Mucosa of descending colon (tissue), 3 donors: ENCODE data around the gene ZBTB44. TPM values are rescaled to one million over a fixed set of nuclear protein-coding genes. Genes with fewer than 3 reads are reported as not detected.

Experiments
- ATAC-seq: fragments of 200-7000 bp; cut with Tn5 transposase; one replicate; pipeline ENCODE4 v1.9.1; 2020; ENCODE audit warnings: mild to moderate bottlenecking, moderate library complexity
- DNase-seq, 3 donors: peaks; one replicate each; pipeline ENCODE4 v3.0.0-alpha.2; 2020
- H3K36me3 ChIP-seq: fragments of 200-600 bp; one replicate; pipeline ENCODE4 v1.8.0; 2021; ENCODE audit warnings: low read depth, mild to moderate bottlenecking
- H3K4me1 ChIP-seq: fragments of 200-600 bp; one replicate; pipeline ENCODE4 v1.8.0; 2021; ENCODE audit warnings: low read depth, mild to moderate bottlenecking
- H3K4me3 ChIP-seq: fragments of 200-600 bp; one replicate; pipeline ENCODE4 v1.8.0; 2021; ENCODE audit warnings: mild to moderate bottlenecking
- H3K9me3 ChIP-seq: fragments of 200-600 bp; one replicate; pipeline ENCODE4 v1.8.0; 2021; ENCODE audit warnings: mild to moderate bottlenecking
- intact Hi-C, 2 donors: fragments of 100-400 bp; cut with DNase I in 1 of 2; cut with micrococcal nuclease in 1 of 2; formaldehyde crosslinking; loops; one replicate each; pipeline versions ENCODE4 v1.11.0 to v1.11.1; 2022; cut with DNase I, micrococcal nuclease
- total RNA-seq, 3 donors: library from RNA; stranded (reverse); fragmentation: NEBNext Ultra II Directional in 2 of 3; extraction: Animal tissue kit (Norgen Biotek cat#: 25700) in 2 of 3; gene quantifications; one replicate each; pipeline versions ENCODE4 v1.2.1 to v1.2.4, GENCODE V29; 2021 to 2023
- TF ChIP-seq, protein P1 (sequence below): fragments of 200-600 bp; IDR thresholded peaks from one replicate; pipeline ENCODE4 v1.8.0; 2022; ENCODE audit warnings: antibody characterized with exemption, mild to moderate bottlenecking
- donor health status: DM: no; HTN: no; CAD: no; lungs with moderate emphysema.
- donor health status: DM: no; HTN: no; CAD: no.
- donor health status: DM: no; HTN: yes; CAD: no.

The ZBTB44 gene
- total RNA-seq, 3 donors from 2014 or later: 26.5 to 56.8 (median 32.4) TPM

DNA sequence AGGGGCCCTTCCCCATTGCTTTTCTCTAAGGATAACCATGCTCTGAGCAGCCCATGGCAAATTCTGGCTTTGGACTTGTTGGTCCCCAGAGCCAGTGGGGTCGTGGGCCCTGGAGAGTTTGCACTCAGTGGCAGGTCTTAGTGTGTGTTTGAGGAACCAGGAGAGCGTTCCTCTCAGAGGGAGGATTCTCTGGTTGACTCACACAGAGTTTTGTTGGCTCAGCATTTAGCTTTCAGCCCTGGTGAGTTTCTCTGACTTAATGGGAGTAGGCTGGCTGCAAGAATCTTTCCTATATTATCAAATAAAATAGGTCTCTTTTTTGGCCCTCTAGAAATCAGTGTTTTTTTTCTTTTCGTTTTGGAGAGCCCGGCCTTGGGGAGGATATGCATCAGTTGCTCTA is 134.2 kb downstream of the ZBTB44 start:
- H3K4me3 ChIP-seq: no peak overlapping the region
- ATAC-seq (peak; percentile 18), DNase-seq (peak in 1 of 3 donors; percentile 47)
- no peaks in the 10 kb centered on the region for H3K36me3 ChIP-seq
- intact Hi-C loops: no loop called here
- H3K4me1 ChIP-seq: peaks cover 44% of the 10 kb centered on the region
- TF ChIP-seq, protein P1, sequence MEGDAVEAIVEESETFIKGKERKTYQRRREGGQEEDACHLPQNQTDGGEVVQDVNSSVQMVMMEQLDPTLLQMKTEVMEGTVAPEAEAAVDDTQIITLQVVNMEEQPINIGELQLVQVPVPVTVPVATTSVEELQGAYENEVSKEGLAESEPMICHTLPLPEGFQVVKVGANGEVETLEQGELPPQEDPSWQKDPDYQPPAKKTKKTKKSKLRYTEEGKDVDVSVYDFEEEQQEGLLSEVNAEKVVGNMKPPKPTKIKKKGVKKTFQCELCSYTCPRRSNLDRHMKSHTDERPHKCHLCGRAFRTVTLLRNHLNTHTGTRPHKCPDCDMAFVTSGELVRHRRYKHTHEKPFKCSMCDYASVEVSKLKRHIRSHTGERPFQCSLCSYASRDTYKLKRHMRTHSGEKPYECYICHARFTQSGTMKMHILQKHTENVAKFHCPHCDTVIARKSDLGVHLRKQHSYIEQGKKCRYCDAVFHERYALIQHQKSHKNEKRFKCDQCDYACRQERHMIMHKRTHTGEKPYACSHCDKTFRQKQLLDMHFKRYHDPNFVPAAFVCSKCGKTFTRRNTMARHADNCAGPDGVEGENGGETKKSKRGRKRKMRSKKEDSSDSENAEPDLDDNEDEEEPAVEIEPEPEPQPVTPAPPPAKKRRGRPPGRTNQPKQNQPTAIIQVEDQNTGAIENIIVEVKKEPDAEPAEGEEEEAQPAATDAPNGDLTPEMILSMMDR: no peak
- H3K9me3 ChIP-seq: no peaks in the 10 kb centered on the region

DNA sequence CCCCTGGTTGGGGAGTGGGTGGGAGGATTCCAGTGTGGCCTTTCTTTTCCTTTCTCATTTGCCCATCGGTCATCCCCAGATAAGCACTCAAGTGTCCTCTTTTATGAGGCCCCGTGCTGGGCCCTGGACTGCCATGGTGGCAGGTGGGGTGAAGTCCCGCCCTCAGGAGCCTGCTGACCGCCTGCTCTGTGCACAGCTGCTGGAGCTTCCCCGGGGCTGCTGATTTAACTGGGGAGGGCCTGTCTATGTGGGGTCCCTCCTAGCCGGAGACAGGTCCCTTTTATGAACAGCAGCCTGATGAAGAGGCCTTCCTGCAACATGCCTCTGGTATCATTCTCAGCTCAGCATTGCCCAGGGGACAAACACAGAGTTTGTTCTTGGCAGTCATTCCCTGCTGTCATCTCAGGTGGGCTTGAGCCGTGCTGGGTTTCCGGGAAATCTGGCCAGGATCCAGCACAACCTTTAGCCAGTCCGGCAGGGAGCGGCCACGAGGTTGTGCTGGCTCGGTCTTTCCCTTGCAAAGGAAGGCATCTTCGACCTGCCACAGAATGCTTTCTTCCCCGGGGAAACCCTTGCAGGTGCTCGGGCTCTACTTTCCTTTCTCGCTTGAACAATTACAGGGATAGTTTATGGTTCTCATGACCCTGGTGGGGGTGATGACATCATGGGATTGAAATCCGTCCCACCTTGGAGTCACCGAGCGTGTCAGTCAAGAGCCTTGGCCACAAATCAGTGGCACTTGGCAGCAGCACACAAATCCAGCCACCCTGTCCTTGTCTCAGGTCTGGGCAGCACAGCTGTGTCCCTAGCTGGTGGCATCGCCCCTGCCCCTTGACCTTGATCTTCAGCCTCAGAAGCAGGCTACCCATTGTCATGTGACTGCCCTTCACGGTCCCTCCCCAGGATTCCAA is 135.1 kb downstream of the ZBTB44 start:
- intact Hi-C loops: no loop called here
- TF ChIP-seq, protein P1: no peak
- Histone ChIP-seq H3K36me3 (no peaks in the 10 kb centered on the region), H3K4me3 (no peak overlapping the region), H3K4me1 (peaks cover 44% of the 10 kb centered on the region), H3K9me3 (no peaks in the 10 kb centered on the region)
- ATAC-seq (peak; percentile 32), DNase-seq (peak; percentile 62 to 79 (median 72))

DNA sequence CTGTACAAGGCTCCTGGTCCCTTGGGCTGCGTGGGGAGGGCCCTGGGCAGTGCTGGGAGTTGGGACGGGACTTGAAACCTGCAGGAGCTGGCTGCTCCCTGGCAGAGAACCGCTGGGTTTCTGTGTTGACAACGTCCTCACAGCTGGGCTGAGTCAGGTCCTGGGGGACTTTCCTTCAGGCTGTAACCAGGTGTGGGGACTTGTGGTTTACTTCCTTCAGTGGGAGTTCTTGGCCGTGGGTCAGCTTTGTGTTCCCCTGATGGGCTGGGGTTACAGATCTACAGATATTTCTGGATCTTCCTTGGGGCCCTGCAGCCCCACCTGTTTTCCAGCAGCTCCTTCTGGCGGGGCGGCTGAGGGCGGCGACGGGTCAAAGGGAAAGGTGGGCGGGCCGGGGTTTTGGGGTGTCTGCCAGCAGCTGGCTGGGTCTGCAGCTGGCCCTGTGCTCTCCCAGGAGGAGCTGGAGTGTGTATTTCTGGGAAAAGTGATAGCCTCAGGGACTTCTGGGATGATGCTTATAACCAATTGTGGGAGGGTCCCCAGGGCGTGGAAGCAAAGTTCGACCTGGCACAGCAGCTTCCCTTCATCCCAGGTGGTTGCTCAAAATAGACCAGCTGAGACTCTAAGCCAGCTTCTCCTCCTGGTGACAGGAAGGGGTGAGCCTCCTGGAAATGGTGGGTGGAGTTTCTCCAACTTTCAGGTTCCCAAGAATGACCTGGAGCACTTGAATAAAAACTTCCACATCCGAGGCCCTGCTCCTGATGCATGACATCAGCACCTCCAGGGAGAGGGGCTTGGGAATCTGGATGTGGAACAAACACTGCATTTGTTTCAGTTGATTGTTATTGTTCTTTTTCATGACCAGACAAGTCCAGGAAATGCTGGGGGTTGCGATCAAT is 136.0 kb downstream of the ZBTB44 start:
- H3K36me3 ChIP-seq: no peaks in the 10 kb centered on the region
- TF ChIP-seq, protein P1: no peak
- no peak overlapping the region for H3K4me3 ChIP-seq
- H3K9me3 ChIP-seq: no peaks in the 10 kb centered on the region
- ATAC-seq: peak; percentile 2
- peak in 1 of 3 donors; percentile 73 for DNase-seq
- intact Hi-C loops: no loop called here
- H3K4me1 ChIP-seq: peaks cover 44% of the 10 kb centered on the region

DNA sequence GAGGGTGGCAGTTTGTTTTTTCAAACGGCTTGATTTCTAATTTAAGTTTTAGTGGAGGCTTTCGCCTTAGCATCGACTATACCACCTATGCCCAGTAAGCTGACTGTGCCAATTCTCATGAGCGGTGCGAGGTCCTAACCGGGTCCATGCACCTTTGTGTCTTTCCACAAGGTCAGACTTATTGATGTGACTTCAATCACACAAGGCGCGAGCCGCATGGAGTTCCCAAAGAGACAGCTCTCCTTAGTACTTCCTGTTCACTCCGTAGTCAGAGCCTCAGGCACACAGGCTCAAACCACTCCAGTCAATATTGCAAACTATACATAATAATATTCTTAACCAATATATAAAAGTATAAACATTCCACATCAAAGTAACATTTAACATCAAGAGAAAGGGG is 136.9 kb downstream of the ZBTB44 start:
- Histone ChIP-seq H3K36me3 (no peaks in the 10 kb centered on the region), H3K9me3 (no peaks in the 10 kb centered on the region), H3K4me1 (peaks cover 50% of the 10 kb centered on the region), H3K4me3 (no peak overlapping the region)
- DNase-seq: peak in 1 of 3 donors; percentile 47
- intact Hi-C loops: no loop called here
- TF ChIP-seq, protein P1: no peak
- no peak for ATAC-seq

Other genes starting within 250 kb of the ZBTB44 start
- 100 to 1,000 TPM; 328 to 406 (median 400) TPM for gene APLP2, start 245.0 kb downstream of the ZBTB44 start, total RNA-seq
- gene ST14, start 155.1 kb downstream of the ZBTB44 start, total RNA-seq: 100 to 1,000 TPM; 260 to 622 (median 508) TPM
- 10 to 100 TPM in 1 of 3 donors, 1 to 10 TPM in 1, under 1 TPM in 1; 0.38 to 10.5 (median 2.6) TPM for gene ADAMTS8, start 113.7 kb upstream of the ZBTB44 start, total RNA-seq
- 1 to 10 TPM; 1.8 to 7.8 (median 3.5) TPM for gene ADAMTS15, start 133.7 kb upstream of the ZBTB44 start, total RNA-seq